Measurements from ENCODE around the gene N4BP2.

DNA sequence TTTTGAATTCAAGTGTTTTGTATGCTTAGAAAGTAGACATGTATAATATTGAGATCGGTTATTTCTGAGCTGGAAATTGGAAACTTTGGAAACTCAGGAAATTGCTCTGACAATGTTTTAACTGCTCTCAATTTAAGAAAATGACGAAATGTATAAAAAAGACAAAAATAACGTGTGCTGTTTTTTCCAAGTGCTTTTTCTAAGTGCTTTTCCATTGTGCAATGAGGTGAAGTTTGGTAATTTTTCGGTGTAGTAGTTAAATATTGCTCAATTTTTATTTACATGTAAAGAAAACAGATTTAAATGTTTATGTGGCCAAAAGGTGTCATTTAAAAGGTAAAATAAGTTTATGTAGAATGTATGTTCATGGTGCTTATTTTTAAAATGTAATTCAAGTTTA lies 100.8 kb downstream of the N4BP2 start:
- no peak for TF ChIP-seq SUZ12 (IDR thresholded peaks at IDR 0.05)
- no peak for TF ChIP-seq FOXK2 (IDR thresholded peaks at IDR 0.05)
- no peak for TF ChIP-seq BHLHE40 (IDR thresholded peaks at IDR 0.05; ENCODE audit: borderline replicate concordance)
- no peak for TF ChIP-seq FOXM1 (IDR thresholded peaks at IDR 0.05; ENCODE audit: borderline replicate concordance)
- TF ChIP-seq NFRKB (IDR thresholded peaks at IDR 0.05) = no peak
